K562 (cell line): ENCODE results near the gene TNFSF9.

Source experiments
- CSDE1 ChIP-seq, 2 experiments: fragments of 450-650 bp; IDR thresholded peaks; 2 replicates each; pipeline ENCODE4 v1.6.1; 2016; ENCODE audit warnings: mild to moderate bottlenecking in 1 of 2
- MTF1 ChIP-seq: fragments of 250-450 bp; sonication (Bioruptor Pico); IDR thresholded peaks from 2 replicates; pipeline ENCODE4 v1.9.0; 2021; ENCODE audit warnings: moderate library complexity, mild to moderate bottlenecking, inconsistent platforms, borderline replicate concordance
- MYBL2 ChIP-seq, 2 experiments: fragments of 450-650 bp in 1 of 2; sonication (generic) in 1 of 2; formaldehyde crosslinking in 1 of 2; IDR thresholded peaks; 2 replicates each; pipeline versions ENCODE4 v1.6.1 to v1.8.1; 2017 to 2022; ENCODE audit warnings: borderline replicate concordance in 1 of 2, inconsistent platforms in 1 of 2, low read depth in 1 of 2, mild to moderate bottlenecking in 1 of 2, missing genetic modification reagents in 1 of 2, moderate library complexity in 1 of 2
- RCOR1 ChIP-seq, 2 experiments: IDR thresholded peaks; 2 replicates each; pipeline ENCODE4 v1.6.1; 2012; ENCODE audit warnings: low read depth in 2 of 2, low read length in 2 of 2, borderline replicate concordance in 1 of 2, improper control_type of control experiment in 1 of 2
- RNF2 ChIP-seq: sonication (generic); IDR thresholded peaks from 2 replicates; pipeline ENCODE4 v1.6.1; 2016
- YY1 ChIP-seq, 3 experiments: IDR thresholded peaks; 2 replicates each; pipeline ENCODE4 v1.6.1; 2011; ENCODE audit warnings: low read length in 2 of 3, mild to moderate bottlenecking in 2 of 3, moderate library complexity in 2 of 3, borderline replicate concordance in 1 of 3, control low read depth in 1 of 3, low read depth in 1 of 3; ENCODE audit not compliant: insufficient read depth in 3 of 3, insufficient replicate concordance in 2 of 3, control insufficient read depth in 1 of 3, insufficient read length in 1 of 3; ENCODE audit errors: extremely low read depth in 1 of 3
- TF ChIP-seq, protein P1 (sequence below): sonication (generic); formaldehyde crosslinking; IDR thresholded peaks from 2 replicates; pipeline ENCODE4 v1.8.1; 2022; ENCODE audit warnings: missing genetic modification reagents
- TF ChIP-seq, protein P2 (sequence below): fragments of 150-350 bp; IDR thresholded peaks from 2 replicates; pipeline ENCODE4 v1.6.1; 2014; ENCODE audit warnings: low read depth, mild to moderate bottlenecking, low read length, borderline replicate concordance
- TF ChIP-seq, protein P3 (sequence below), 3 experiments: IDR thresholded peaks in 2 of 3; conservative IDR thresholded peaks in 1 of 3; 2 replicates each; pipeline ENCODE4 v1.5.1; 2011 to 2012; ENCODE audit warnings: low read length in 3 of 3, mild to moderate bottlenecking in 3 of 3, control low read depth in 2 of 3, improper control_type of control experiment in 1 of 3, inconsistent platforms in 1 of 3, low read depth in 1 of 3, mixed read lengths in 1 of 3, moderate library complexity in 1 of 3; ENCODE audit not compliant: insufficient read depth in 2 of 3
- TF ChIP-seq, protein P4 (sequence below): fragments of 250-450 bp; sonication (Bioruptor Pico); IDR thresholded peaks from 2 replicates; pipeline ENCODE4 v1.5.1; 2021; ENCODE audit warnings: mild to moderate bottlenecking
- TF ChIP-seq, protein P5 (sequence below): sonication (generic); formaldehyde crosslinking; IDR thresholded peaks from 2 replicates; pipeline ENCODE4 v1.4.0; 2020; ENCODE audit warnings: mild to moderate bottlenecking, missing genetic modification reagents

DNA sequence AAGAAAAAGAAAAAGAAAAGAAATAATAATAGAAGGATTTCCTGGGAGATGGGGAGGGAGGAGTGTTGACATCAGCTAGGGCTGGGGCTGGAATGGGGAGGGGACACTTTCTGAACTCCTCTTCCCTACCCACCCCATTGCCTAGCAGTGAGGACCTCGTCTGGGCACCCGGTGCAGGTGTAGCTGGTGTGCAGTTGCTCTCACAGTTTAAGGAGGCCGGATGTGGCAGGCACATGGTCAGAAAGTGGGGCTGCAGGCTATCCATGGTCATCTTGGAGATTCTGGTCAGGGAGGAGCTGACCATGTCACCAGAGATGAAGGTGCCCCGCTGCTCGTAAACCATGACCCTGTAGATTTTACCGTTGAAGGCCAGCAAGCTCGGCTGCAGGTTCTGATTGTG is 20.2 kb upstream of the TNFSF9 start:
- TF ChIP-seq, protein P1, sequence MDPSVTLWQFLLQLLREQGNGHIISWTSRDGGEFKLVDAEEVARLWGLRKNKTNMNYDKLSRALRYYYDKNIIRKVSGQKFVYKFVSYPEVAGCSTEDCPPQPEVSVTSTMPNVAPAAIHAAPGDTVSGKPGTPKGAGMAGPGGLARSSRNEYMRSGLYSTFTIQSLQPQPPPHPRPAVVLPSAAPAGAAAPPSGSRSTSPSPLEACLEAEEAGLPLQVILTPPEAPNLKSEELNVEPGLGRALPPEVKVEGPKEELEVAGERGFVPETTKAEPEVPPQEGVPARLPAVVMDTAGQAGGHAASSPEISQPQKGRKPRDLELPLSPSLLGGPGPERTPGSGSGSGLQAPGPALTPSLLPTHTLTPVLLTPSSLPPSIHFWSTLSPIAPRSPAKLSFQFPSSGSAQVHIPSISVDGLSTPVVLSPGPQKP: no peak
- TF ChIP-seq RNF2: no peak
- TF ChIP-seq MYBL2 (IDR thresholded peaks at IDR 0.05; ENCODE audit: low read depth): no peak
- no peak for TF ChIP-seq MYBL2 (CRISPR knock-in tag; IDR thresholded peaks at IDR 0.05; ENCODE audit: borderline replicate concordance)
- no peak for TF ChIP-seq RCOR1 (IDR thresholded peaks at IDR 0.05; ENCODE audit: borderline replicate concordance in 1 of 2, low read depth in 2 of 2, low read length in 2 of 2)
- TF ChIP-seq, protein P2, sequence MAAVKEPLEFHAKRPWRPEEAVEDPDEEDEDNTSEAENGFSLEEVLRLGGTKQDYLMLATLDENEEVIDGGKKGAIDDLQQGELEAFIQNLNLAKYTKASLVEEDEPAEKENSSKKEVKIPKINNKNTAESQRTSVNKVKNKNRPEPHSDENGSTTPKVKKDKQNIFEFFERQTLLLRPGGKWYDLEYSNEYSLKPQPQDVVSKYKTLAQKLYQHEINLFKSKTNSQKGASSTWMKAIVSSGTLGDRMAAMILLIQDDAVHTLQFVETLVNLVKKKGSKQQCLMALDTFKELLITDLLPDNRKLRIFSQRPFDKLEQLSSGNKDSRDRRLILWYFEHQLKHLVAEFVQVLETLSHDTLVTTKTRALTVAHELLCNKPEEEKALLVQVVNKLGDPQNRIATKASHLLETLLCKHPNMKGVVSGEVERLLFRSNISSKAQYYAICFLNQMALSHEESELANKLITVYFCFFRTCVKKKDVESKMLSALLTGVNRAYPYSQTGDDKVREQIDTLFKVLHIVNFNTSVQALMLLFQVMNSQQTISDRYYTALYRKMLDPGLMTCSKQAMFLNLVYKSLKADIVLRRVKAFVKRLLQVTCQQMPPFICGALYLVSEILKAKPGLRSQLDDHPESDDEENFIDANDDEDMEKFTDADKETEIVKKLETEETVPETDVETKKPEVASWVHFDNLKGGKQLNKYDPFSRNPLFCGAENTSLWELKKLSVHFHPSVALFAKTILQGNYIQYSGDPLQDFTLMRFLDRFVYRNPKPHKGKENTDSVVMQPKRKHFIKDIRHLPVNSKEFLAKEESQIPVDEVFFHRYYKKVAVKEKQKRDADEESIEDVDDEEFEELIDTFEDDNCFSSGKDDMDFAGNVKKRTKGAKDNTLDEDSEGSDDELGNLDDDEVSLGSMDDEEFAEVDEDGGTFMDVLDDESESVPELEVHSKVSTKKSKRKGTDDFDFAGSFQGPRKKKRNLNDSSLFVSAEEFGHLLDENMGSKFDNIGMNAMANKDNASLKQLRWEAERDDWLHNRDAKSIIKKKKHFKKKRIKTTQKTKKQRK: no peak
- TF ChIP-seq YY1 (IDR thresholded peaks at IDR 0.05; ENCODE audit: borderline replicate concordance in 1 of 3, control insufficient read depth in 1 of 3, extremely low read depth in 1 of 3, insufficient read depth in 3 of 3, insufficient read length in 1 of 3, insufficient replicate concordance in 2 of 3, low read depth in 1 of 3, low read length in 2 of 3): no peak
- TF ChIP-seq, protein P3, sequence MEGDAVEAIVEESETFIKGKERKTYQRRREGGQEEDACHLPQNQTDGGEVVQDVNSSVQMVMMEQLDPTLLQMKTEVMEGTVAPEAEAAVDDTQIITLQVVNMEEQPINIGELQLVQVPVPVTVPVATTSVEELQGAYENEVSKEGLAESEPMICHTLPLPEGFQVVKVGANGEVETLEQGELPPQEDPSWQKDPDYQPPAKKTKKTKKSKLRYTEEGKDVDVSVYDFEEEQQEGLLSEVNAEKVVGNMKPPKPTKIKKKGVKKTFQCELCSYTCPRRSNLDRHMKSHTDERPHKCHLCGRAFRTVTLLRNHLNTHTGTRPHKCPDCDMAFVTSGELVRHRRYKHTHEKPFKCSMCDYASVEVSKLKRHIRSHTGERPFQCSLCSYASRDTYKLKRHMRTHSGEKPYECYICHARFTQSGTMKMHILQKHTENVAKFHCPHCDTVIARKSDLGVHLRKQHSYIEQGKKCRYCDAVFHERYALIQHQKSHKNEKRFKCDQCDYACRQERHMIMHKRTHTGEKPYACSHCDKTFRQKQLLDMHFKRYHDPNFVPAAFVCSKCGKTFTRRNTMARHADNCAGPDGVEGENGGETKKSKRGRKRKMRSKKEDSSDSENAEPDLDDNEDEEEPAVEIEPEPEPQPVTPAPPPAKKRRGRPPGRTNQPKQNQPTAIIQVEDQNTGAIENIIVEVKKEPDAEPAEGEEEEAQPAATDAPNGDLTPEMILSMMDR (IDR thresholded peaks at IDR 0.05 in 2 of 3, conservative IDR thresholded peaks at IDR 0.05 in 1 of 3; ENCODE audit: insufficient read depth in 2 of 3, low read depth in 1 of 3, low read length in 3 of 3): no peak
- no peak for TF ChIP-seq CSDE1 (IDR thresholded peaks at IDR 0.05)
- TF ChIP-seq, protein P4, sequence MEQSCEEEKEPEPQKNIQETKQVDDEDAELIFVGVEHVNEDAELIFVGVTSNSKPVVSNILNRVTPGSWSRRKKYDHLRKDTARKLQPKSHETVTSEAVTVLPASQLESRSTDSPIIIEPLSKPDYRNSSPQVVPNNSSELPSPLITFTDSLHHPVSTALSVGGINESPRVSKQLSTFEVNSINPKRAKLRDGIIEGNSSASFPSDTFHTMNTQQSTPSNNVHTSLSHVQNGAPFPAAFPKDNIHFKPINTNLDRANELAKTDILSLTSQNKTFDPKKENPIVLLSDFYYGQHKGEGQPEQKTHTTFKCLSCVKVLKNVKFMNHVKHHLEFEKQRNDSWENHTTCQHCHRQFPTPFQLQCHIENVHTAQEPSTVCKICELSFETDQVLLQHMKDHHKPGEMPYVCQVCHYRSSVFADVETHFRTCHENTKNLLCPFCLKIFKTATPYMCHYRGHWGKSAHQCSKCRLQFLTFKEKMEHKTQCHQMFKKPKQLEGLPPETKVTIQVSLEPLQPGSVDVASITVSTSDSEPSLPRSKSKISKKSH (CRISPR knock-in tag): no peak
- TF ChIP-seq, protein P5, sequence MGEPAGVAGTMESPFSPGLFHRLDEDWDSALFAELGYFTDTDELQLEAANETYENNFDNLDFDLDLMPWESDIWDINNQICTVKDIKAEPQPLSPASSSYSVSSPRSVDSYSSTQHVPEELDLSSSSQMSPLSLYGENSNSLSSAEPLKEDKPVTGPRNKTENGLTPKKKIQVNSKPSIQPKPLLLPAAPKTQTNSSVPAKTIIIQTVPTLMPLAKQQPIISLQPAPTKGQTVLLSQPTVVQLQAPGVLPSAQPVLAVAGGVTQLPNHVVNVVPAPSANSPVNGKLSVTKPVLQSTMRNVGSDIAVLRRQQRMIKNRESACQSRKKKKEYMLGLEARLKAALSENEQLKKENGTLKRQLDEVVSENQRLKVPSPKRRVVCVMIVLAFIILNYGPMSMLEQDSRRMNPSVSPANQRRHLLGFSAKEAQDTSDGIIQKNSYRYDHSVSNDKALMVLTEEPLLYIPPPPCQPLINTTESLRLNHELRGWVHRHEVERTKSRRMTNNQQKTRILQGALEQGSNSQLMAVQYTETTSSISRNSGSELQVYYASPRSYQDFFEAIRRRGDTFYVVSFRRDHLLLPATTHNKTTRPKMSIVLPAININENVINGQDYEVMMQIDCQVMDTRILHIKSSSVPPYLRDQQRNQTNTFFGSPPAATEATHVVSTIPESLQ (CRISPR knock-in tag): no peak
- no peak for TF ChIP-seq MTF1
